ENCODE measurements around the gene C16orf92.

GRCh38 chr16:29993191-29993902 lies 29.7 kb upstream of the C16orf92 start:
- TF ChIP-seq ELF4 (IDR thresholded peaks at IDR 0.05) (peak; percentile 5; the same call in 1 of the 2 replicates), FOXK2 (IDR thresholded peaks at IDR 0.05) (no peak), SP1 (IDR thresholded peaks at IDR 0.05) (no peak), HDGF (IDR thresholded peaks at IDR 0.05; ENCODE audit: borderline replicate concordance) (no peak)

Measured in HEK293T (cell line).